ENCODE results near the gene RSBN1L.

GRCh38 chr7:77771901-77772300, 75.6 kb downstream of the RSBN1L start:
- TF ChIP-seq CTCF (IDR thresholded peaks at IDR 0.05 in 2 of 3, conservative IDR thresholded peaks at IDR 0.05 in 1 of 3; ENCODE audit: borderline replicate concordance in 1 of 3, insufficient read depth in 1 of 3, low read depth in 2 of 3, low read length in 2 of 3) (no peak), ZFX (IDR thresholded peaks at IDR 0.05) (no peak)

All from HCT116 (cell line).